Right ventricle myocardium inferior (tissue), 1 donor: ENCODE data around the gene GAREM1. TPM values are rescaled to one million over a fixed set of nuclear protein-coding genes. Genes with fewer than 3 reads are reported as not detected.

Experiments
- ATAC-seq: fragments of 200-7000 bp; cut with Tn5 transposase; one replicate; pipeline ENCODE4 v1.9.1; 2020; ENCODE audit warnings: mild to moderate bottlenecking, moderate library complexity
- DNase-seq: peaks from one replicate; pipeline ENCODE4 v3.0.0; 2021; ENCODE audit errors: missing footprints
- intact Hi-C: fragments of 100-400 bp; cut with DNase I; formaldehyde crosslinking; loops from one replicate; pipeline ENCODE4 v1.11.0; 2022
- total RNA-seq: library from RNA; stranded (reverse); fragmentation: NEBNext Ultra II Directional; extraction: Animal tissue kit (Norgen Biotek cat#: 25700); gene quantifications from one replicate; pipeline ENCODE4 v1.2.1, GENCODE V29; 2021
- donor health status: DM: no; HTN: yes; CAD: no; lungs with severe emphysema.

The GAREM1 gene
- total RNA-seq, 1 donor from 2014 or later = 22.7 TPM

DNA sequence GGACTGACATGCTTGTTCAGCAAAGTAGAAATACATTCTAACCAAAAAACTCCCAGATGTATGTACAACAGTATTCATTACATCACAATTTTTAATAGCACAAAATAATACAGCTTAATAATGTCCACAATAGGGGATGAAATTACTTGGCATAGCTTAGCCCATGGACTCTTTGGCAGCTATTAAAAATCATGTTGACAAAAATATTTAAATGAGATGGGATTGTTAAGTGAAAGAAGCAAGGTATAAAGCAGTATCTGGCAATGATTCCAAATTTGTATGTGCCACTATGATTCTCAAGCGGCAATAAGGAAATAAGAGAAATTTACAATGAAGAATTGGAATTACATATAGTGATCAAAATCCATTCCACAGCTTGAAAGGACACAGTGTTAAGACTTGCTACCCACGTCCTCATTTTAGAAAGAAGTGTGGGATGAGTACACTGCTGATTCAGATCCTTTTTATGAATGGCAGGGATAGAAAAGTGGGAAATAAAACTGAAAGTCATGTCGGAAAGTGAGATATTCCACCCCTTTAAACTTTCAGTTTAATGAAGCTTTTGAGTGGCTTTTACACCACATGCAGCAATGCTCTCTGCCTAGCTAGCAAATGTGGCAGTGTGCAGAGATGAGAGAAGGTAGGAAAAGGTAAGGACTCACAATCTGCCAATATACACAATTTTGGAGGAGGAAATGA is 2.4 kb downstream of the GAREM1 start:
- intact Hi-C loops = loop anchor here (2.0 to 10.0 kb wide), 2 partner anchors 43 to 373 kb away; partner anchors contain the start of gene RNF138
- ATAC-seq (no peak), DNase-seq (no peak)

DNA sequence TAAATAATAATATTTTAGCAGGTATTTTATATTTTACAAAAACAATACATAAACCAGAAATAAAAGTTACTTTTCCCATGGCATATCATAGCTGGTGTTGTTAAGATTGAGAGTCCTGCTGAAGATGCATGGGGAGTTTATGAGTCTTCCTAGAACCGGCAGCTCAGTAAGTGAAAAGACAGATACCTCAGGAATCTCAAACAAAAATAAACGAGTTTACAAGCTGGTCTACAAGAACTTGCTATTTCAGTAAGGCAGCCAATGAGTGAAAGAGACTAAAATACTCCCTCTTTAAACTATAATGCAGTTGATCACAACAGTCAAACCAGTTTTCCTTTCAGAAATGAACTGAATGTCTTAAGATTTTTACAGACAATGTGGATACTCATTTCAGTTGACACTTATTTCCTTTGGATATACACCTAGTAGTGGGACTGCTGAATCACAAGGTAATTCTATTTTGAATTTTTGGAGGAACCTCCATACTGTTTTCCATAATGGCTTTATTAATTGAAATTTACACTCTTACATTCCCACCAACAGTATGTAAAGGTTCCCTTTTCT is 8.9 kb downstream of the GAREM1 start:
- intact Hi-C loops = loop anchor here (10.0 kb wide), 1 partner anchor 367 kb away; the partner anchor contains the start of gene RNF138
- DNase-seq (no peak), ATAC-seq (no peak)

DNA sequence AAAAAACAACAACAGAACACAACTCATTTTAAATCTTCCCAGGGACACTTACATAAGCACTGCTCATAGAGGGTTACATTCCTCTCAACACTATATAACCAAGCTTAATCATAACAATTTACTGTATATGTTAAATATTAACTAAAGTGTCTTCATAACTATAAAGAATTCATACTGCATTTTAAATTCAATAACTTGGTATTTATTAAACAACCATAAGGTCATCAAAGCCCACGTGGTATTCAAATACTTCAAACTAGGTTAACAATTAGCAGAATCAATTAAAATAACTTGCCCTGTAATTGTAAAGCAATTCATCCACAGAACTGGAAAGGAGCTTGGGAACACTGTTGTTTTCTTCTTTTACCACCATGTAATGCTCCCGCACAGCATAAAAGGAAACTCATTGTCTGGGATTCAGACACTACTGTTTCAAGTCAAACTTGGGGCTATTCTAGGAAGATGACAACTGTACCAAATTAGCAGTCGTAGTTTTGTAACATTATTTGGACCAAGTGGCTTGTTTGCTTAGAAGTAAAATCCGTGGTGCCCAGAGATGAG is 10.4 kb downstream of the GAREM1 start:
- DNase-seq = no peak
- no peak for ATAC-seq
- intact Hi-C loops = loop anchor here (10.0 kb wide), 1 partner anchor 365 kb away; the partner anchor contains the start of gene RNF138

DNA sequence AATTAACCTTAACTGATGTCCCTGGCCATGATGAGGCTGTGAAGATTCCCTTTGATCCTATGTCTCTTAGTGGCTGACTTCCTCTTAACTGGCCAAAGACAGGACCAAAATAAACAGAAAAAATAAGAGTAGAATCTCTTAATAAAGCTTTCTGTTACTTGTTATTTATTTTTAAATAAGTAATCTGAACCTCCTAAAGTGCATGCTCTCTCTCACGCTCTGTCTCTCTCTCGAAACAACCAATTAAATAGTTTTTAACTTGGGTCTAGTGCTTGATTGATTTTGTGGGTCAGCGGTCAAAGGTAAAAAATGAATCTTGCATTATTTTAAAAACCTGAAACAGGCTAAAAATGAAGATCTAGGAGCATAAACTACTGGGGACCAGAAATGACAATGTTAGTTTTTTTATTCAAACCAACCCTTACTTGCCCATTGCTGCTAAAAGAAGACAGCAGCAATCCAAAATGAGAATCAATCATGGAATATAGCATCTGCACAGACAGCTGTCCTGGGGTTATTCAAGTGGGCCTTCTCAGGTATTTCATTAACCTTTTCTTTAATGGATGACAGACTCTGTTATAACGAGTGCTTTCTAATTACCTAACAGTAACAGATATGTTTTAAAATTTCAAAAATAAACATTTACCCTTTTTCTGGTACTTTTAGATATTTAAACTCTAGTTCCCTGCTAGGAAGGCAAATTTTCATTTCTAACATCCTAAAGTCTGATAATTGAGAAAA is 11.2 kb downstream of the GAREM1 start:
- DNase-seq (no peak), ATAC-seq (no peak)
- intact Hi-C loops = loop anchor here (10.0 kb wide), 1 partner anchor 365 kb away; the partner anchor contains the start of gene RNF138

DNA sequence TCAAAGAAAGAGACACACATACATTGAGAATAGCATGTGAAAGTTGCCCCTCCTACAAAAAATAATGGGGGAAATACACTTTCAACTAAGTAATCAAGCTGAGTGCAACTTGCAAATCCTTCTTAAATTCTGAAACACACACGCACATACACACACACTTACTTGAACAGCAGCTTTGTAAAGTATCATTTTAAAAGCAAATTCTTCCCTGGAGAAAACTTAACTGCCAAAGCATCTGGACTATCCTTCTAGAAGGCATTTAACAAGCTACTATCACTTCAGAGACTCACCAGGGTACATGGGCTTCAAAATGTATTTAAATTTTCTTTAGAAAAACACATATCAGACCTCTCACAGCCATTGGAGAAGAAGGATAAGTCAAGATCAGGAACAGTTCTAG is 15.3 kb downstream of the GAREM1 start:
- intact Hi-C loops = no loop called here
- ATAC-seq (no peak), DNase-seq (no peak)

- DNase-seq = no peak
- intact Hi-C loops = no loop called here
- ATAC-seq = no peak
Measured at GRCh38 chr18:32454593-32454992, 16.1 kb downstream of the GAREM1 start.

GRCh38 chr18:32450874-32451273 is 19.8 kb downstream of the GAREM1 start:
- ATAC-seq (no peak), DNase-seq (no peak)
- intact Hi-C loops = no loop called here

GRCh38 chr18:32450026-32450691 is 20.5 kb downstream of the GAREM1 start:
- intact Hi-C loops = no loop called here
- no peak for DNase-seq
- ATAC-seq = no peak

DNA sequence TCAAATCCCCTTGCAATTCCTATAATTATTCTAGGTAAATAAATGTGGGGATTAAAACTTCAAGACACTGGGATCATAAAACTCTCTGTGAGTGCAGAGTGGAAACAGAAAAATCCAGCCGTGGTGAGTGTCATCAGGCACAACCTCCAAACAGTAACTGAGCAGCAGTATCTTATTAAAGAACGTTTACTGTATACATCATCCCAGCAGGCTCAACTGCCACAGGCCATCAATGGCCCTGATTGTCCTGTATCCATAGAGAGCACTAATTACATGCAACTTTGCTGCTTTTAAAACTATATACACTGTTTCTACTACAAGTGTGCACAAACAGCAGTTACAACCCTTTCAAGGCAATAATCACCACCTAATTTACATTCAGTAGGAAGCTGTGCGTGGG is 23.9 kb downstream of the GAREM1 start:
- DNase-seq = no peak
- no peak for ATAC-seq
- intact Hi-C loops = no loop called here

DNA sequence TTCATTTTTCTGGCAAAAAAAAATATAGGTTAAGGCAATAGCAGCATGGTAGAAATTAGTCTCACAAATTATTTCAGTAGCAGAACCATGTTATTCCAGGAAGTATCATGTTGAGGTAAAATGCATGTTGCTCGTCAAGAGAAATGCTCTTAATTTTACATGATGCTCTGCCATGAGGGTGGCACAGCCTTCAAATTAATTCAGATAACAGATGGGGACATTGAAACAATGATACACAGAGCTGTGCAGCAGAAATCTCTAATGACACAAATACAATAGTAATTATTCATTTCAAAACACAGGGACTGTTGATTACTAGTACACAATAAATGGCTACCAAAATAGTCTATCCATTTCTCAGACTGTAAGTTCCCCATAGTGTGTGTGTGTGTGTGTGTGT is 24.8 kb downstream of the GAREM1 start:
- intact Hi-C loops = no loop called here
- ATAC-seq (no peak), DNase-seq (no peak)

DNA sequence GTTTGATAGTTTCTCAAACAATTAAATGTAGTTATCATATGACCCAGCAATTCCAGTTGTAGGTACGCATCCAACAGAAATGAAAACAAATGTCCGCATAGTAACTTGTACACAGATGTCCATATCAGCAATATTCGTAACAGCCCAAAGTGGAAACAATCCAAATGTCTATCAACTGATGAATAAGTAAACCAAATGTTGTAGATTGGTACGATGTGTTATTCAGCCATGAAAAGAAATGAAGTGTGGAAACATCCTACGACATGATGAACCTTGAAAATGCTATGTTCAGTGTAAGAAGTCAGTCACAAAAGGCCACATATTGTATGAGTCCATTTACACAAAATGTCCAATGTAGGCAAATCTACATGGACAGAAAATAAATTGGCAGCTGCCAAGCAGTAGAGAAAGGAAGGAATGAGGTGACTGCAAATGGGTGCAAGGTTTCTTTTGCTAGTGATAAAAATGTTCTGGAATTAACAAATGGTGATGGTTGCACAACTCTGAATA is 26.9 kb downstream of the GAREM1 start:
- DNase-seq (no peak), ATAC-seq (no peak)
- intact Hi-C loops = no loop called here

DNA sequence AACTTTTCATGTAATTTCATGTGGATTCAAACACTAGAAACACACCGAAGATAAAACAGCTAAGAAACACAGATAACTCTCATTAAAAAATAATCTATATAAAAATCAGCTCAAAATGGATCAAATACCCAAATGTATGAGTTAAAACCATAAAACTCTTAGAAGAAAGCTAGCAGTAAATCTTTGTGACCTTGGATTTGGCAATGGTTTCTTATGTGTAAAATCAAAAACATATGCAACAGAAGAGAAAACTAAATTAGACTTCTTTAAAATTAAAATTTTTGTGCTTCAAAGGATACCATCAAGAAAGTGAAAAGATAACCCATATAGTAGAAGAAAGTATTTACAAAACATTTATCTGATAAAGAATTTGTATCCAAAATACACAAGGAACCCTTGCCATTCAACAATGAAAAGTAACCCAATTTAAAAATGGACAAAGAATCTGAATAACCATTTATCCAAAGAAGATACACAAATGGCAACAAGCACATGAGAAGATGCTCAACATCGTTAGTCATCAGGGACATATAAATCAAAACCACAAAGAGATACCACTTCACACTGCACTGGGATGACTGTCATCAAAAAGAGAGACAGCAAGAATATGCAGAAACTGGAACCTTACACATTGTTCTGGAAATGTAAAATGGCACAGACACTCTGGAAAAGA is 27.5 kb downstream of the GAREM1 start:
- intact Hi-C loops = no loop called here
- no peak for ATAC-seq
- no peak for DNase-seq

DNA sequence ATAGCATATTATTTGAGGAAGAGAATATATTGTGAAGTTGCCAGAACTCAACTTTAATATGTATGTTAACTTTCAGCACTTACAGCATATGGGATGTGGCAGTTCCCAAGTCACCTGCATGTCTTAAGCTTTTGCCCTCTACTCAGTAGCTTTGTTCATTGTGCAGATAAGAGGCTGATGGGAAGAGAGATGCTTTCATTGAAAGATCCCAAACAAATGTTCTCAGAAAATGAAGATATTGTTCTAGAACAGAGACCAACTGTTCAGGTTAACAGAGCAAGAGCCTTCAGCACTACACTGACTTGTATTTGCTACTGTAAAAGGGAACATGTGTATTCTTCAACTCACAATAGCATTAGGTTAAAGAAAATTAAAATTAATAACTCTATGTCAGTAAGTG is 28.1 kb downstream of the GAREM1 start:
- DNase-seq = no peak
- intact Hi-C loops = no loop called here
- ATAC-seq = no peak

DNA sequence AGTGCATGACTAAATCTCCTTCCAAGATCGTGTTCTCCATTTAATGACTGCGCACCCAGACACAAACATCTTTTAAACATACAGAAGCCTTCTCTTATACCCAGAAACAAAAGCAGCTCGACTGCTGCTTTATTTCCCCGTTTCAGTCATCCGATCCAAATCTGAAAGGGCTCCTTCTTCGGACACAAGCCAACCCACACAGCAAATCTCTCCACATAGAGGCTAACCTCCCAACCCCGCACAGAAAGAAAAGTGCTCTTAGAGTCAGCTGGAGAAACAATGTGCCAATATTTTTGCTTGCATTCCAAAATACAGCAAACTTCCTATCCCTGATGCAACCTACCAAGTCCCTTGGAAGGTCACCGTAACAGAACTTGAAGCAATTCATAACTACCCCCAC is 29.1 kb downstream of the GAREM1 start:
- intact Hi-C loops = no loop called here
- ATAC-seq = peak; percentile 28
- DNase-seq = no peak

GRCh38 chr18:32440518-32440917 is 30.2 kb downstream of the GAREM1 start:
- DNase-seq (no peak), ATAC-seq (no peak)
- intact Hi-C loops = no loop called here

DNA sequence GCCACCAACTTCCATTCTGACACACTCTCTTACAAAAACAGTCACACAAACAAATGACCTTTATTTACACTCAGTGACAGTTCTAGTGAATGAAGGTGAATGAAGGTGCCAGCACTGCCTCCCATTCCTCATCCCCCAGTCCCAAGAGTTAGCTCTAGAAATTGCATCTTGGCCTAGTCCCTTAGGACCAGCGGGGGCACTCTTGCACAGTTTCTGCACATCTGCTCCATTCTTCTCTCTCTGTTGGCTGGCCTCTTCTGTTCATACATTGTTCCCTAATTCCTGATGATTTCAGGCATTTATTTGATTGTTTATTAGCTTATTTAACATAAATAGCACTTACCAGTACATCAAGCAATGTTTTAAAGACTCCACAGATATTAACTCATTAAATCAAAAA is 30.9 kb downstream of the GAREM1 start:
- DNase-seq (no peak), ATAC-seq (no peak)
- intact Hi-C loops = no loop called here

GRCh38 chr18:32439241-32439640 is 31.4 kb downstream of the GAREM1 start:
- intact Hi-C loops = no loop called here
- DNase-seq = no peak
- no peak for ATAC-seq

DNA sequence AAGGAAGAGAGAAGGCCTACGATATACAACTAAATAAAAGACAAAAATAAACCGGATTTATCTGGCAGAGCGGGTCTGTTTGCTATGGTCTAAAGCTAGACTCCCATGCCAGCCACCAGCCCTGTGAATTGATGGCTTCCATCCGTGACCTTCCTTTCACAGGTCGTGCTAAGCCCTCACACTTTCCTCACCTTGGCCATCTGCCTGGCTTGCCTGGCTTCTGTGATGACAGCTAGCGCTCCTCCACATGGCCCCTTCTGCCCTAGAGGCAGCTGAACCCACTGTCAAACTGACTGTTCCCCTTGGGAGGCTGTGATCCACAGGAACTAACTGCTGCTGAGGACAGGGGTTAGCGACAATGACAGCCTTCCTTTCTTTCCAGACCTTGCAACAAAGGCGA is 32.5 kb downstream of the GAREM1 start:
- intact Hi-C loops = no loop called here
- DNase-seq = peak; percentile 79

More for the DNA sequence above, 32.5 kb downstream of the GAREM1 start:
- ATAC-seq = peak; percentile 88
